ENCODE results near the gene GSTK1.

GSTK1 gene

DNA sequence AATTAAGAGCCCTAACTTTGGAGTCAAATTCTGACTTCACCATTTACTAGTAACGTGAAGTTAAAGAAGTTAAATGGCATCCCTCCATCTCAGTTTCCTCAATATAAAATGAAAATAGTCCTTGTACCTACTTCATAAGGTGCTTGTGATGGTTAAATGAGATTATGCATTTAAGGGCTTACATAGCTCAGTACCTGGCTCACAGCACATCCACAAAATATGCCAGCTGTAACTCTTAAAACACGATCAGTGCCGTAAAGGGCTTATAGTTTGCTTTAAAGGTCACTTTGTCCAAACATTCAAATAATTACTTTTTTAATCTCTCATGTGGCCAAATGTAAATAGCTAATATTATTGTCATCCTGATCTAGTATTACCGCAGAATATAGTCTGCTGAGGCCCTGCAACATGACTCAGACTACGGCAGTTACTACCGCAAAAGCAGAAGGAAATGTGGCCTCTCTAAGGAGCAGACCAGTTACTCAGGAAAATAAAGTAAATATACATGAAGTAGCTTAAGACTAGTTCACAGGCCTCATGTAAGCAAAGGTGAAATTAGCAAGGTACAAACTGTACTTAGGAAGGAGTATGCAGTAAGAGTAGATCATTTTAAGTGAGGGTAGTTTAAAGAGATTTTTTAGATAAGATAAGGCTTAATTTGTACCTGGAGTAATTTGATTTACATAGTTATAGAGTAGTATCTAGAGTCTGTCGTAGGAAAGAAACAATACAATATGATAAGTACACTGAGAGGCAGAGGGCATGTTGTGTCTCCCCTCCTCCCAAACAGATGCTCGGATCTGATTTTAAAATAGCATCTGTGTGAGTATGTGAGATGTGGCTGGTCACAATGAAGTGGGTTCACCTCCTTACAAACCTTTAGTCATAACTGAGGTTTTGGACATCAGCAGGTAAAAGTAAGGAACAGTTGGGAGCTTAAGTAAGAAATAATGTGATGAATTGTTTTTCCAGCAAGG, 38.0 kb downstream of the GSTK1 start:
- no peak for DNase-seq

GRCh38 chr7:143303733-143304132, 40.5 kb downstream of the GSTK1 start:
- no peak for DNase-seq

- DNase-seq: no peak
Observed at GRCh38 chr7:143304938-143305337, 41.7 kb downstream of the GSTK1 start.

- peak in 1 of 2 experiments; percentile 17 for DNase-seq
Observed at GRCh38 chr7:143305423-143306070, 42.3 kb downstream of the GSTK1 start.

- no peak for DNase-seq
Observed at GRCh38 chr7:143308632-143309031, 45.4 kb downstream of the GSTK1 start.

DNA sequence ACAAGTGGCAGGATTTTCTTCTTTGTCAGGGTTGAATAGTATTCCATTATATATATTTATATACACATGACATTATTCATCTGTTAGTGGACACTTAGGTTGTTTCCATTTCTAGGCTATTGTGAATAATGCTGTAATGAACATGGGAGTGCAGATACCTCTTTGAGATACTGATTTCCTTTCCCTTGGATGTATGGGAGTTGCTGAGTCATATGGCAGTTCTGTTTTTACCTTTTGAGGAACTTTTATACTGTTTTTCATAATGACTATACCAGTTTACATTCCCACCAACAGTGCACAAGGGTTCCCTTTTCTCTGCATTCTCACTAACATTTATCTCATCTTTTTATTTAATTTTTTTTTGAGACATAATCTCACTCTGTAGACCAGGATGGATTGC, 50.9 kb downstream of the GSTK1 start:
- no peak for DNase-seq

DNA sequence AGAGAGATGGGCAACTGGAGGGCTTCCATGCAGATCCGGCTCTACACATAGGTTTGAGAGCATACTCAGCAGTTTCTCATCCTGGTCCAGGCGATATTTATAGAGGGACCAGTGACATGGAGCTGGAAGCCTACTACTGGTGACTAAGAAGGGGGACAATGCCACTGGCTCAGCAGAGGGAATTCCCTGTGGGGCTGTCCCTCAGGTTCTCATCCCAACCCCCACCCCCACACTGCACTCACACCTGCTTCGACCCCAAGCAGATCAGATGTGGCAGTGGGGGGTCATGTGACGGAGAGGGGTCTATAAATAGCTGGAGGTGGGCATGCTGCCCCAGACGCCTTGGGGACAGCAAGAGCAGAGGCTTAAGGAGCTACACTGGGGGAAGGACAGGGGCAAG, 52.5 kb downstream of the GSTK1 start, which contains the start of gene CLCN1:
Gene CLCN1 (plus strand): TSS at position 336 of the 400 bp plus-strand sequence. CDS start 102 bp downstream, outside the sequence.
- DNase-seq: no peak

DNA sequence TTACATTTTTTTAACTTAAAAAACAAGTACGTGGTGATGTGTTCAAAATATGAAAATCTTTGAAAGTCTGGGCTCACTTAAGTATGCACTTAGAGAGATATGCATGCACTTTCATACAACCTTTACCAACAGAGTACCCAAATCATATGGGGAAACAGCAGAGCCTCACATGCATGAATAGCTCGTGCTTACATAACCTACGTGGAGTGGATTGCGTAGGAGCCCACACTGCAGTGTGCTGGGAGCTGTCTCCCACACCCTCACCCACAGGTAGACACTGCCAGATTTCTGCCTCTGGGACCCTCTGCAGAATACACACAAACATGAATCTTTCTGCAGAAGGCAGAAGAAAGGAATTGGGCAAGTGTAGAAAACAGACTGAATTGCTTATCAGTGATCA, 53.3 kb downstream of the GSTK1 start:
- no peak for DNase-seq

GRCh38 chr7:143318661-143319060, 55.4 kb downstream of the GSTK1 start:
- DNase-seq: no peak

Measured in NCI-H446 (cell line).